PFSK-1 (cell line): Measurements from ENCODE around the gene SNRNP48.

Source experiments
- POLR2AphosphoS5 ChIP-seq: IDR thresholded peaks from 2 replicates; pipeline ENCODE4 v1.6.1; 2012; ENCODE audit warnings: low read depth, mild to moderate bottlenecking, control low read depth, low read length, moderate library complexity
- TAF1 ChIP-seq: IDR thresholded peaks from 2 replicates; pipeline ENCODE4 v1.6.1; 2012; ENCODE audit warnings: low read length, control low read depth, borderline replicate concordance; ENCODE audit not compliant: insufficient read depth

GRCh38 chr6:7636151-7636550 is 46.2 kb downstream of the SNRNP48 start:
- TF ChIP-seq TAF1, result no peak
- no peak for TF ChIP-seq POLR2AphosphoS5
